DLD1 (cell line): ENCODE data around the gene ADD3.

Experiments
- in situ Hi-C: cut with HindIII; loops from 2 replicates; pipeline ENCODE4 v1.10.0; 2017; ENCODE audit warnings: low sequenced_read_pairs

The ADD3 gene

DNA sequence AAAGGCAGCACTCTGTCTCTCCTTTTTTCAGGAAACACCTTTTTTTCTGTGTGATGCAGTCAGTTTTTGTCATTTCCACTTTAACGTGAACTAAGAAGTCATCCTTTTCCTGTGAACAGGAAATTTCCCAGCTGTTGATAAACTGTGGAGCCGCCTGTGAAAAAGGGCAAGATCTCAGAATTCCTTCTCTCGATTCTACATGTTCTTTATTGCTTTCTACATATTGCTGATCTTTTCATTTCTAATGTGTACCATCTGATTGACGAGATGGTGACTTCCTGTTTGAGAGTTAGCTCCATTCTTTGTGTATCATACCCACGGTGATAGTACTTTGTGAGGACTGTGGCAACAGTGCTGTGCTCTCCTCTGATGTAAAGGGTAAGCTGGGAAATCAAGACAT, 50.4 kb downstream of the ADD3 start:
- in situ Hi-C loops = no loop called here

DNA sequence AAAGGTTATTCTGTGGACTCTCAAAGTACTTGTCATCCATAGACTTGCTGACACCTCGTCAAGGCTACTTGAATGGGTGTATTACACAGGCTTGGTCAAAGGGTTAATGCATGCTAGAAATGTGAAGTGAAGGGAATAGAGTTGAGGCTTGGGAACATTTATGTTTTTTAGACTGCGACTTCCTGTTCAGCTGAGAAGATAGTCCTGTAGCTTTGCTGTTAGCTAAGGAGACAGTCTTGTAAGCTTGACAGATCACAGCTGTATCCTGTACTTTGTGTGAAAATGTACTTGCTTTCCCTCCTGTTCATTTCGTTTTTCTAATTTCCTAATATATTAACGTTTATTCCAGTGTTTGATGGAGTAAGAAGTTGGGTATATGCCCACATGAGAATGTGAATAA, 52.1 kb downstream of the ADD3 start:
- in situ Hi-C loops = no loop called here

DNA sequence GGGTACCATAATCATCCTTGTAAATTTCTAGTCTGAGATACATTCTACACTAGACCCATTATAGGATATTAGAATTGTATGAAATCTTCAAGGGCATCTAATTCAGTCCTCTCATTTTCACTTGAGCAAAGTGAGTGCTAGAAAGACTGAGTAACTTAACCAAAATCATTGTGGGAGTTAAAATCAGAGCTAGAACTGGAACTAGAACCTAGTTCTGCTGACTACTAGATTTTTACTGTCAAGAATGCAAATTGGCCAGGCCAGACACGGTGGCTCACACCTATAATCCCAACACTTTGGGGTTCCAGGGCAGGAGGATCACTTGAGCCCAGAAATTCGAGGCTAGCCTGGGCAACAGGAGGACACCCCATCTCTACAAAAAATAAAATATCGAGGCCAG, 53.9 kb downstream of the ADD3 start:
- in situ Hi-C loops = no loop called here

DNA sequence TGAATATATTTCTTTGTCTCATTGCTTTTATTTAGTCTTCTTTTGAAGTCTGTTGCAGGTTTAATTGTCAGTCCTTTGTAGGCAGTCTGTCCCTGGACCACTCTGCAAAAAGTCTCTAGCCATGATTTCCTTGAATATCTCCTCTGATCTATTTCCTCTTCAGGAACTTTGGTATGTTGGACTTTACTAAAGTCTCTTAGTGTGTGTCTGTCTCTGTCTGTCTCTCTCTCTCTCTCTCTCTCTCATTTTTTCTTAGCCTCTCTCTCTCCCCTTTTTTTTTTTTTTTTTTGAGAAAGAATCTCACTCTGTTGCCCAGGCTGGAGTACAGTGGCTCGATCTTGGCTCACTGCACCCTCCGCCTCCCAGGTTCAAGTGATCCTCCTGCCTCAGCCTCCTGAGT, 57.5 kb downstream of the ADD3 start:
- in situ Hi-C loops = no loop called here

DNA sequence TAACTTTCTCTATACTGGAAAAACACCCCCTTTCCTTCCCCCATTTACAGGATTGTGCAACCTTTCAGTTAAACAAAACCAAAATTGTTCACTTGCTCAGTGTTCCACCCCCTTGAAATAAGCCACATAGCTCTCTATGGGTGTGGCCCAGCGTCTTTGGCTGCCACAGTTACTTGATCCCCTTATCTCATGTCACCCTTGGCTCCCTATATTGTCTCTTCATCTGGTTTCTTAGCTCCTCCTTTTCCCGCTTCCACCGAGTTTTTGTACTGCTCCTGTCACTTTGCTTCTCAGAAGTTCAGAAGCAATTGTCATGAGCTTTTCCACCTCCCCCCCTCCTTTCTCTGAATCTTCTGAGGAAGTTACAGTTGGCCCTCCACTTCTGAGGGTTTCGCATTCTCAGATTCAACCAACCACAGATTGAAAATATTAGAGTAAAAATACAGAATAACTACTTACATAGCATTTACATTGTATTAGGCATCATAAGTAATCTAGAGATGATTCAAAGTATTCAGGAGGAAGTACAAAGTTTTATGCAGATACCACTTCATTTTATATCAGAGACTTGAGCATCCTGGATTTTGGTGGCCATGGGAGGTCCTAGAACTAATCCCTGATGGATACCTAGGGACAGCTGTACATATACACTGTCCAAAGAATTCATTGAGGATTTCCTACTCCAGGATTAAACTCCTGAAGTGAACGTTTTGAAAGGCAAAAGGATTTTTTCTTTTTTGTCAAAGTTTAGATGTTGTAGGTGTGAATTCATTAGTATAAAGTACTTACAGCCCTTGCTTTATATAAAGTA, 60.4 kb downstream of the ADD3 start:
- in situ Hi-C loops = no loop called here

DNA sequence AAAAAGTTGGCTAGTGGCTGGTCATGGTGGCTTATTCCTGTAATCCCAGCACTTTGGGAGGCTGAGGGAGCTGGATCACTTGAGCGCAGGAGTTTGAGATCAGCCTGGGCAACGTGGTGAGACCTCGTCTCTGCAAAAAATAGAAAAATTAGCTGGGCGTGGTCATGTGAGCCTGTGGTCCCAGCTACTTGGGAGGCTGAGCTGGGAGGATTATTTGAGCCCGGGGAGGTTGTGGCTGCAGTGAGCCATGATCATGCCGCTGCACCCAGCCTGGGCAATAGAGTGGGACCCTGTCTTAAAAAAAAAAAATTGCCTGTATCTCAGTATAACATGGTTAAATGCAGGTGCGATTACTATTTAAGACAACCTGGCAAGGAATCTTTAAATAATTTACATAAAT, 61.0 kb downstream of the ADD3 start:
- in situ Hi-C loops = no loop called here

DNA sequence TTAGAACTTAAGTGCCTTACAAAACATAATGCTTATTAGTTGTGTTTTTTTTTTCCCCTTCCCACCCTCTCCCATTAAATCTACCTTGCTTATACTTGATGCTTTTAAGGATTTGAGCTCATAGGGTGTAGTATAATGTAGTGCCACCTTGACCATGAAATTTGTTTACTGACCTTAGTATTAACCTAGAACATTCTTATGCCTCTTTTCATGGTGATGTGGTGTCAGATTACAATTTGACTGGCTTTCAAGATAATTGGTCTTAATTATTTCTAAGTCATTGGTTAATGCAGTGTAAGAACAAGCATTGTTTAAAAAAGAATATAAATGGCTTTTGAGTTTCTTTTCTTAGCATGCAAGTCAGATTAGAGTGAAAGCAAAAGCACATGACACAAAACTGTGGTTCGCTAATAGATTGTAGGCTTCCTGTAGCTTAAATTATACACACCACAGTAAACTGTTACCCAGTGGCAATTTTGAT, 61.8 kb downstream of the ADD3 start:
- in situ Hi-C loops = no loop called here

DNA sequence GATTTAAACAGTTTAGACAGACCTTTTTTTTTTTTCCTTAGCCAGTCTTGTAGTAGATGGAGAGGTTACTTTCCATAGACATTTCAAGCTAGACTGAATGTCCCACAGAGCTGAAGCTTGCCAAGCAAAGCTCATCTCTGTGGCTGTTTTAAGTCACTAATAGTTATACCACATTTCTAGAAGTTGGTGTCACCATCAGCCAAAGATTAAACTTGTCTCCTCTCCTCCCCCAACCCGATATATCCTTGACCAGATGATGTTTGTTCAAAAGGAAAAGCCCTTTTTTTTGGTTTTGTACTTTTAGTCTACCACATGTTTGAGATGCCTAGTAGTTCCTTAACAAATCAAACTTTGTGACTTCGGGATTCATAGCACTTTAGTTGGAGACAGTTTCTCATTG, 66.1 kb downstream of the ADD3 start:
- in situ Hi-C loops = no loop called here

DNA sequence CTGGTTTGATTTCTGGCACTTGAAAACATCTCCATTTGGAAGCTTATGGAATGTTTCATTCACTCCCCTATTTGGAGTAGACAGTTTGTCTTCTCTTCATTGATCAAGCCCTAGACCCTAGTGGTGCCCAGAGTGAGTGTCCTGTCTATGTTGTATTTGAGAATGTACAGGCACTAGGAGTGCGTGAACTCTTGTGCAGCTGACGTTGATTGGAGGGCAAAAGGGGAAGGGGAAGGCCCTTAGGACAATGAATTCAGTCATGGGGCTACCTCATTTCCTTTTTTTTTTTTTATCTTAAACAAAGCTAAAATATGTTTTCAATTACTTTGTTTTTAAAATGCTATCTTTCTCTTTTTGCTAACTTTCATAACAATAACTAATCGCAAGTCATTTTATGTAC, 66.5 kb downstream of the ADD3 start:
- in situ Hi-C loops = no loop called here

DNA sequence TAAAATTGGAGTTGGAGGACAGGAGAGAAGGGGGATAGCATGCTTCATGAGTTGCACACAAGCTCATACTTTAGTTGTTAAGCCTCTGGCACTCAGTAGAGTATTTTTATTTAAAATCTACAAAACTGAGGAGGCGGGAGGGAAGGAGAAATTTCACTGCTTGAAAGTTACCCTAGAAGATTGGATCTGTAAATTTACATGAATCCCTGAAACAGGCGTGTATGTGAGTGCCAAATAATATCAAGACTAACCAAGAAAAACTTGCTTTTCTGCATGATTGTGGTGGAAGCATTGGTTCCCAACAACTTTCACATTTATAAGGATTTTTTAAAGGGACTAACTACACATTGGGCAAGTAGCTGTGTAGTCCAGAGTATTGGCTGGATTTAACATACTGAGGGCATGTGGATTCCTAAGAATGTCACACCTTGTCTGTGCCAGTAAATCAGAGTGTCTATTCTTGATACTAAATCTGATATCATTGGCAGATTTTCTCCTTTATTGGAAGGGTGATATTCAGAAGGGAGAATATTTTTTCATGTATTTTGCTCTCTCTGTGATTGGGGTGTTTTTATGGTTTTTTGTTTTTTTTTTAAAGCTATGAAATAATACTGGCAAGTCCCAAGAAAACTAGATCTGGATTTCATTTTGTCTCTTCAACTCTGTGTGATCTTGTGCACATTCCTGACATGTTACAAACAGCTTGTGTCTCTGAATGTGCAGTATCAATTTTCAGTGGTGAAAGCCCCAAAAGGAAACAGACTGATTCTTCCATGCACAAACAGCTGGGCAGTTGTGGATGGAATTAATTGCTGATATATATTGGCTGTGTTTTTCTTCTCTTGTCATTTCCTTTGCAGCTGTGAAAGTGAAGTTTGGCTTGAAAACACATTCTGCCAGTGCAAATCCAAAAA, 67.2 kb downstream of the ADD3 start:
- in situ Hi-C loops = no loop called here

DNA sequence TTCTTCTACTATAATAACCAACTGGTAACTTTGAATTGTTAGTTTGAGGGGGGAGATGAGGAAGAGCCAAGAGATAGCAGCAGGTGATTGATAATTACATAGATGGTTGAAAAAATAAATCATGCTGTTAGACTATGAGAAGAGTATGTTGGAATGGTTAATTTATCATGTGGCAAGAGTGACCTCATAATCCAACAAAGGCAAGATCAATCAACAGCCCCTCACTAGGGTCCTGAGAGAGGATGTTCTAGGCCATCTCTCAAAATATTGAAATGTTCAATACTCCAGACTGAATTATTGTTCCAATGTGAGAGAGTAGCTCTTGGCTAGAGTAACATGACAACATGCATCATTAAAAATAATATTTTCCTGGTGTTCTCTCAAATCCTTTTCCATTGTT, 67.9 kb downstream of the ADD3 start:
- in situ Hi-C loops = no loop called here

DNA sequence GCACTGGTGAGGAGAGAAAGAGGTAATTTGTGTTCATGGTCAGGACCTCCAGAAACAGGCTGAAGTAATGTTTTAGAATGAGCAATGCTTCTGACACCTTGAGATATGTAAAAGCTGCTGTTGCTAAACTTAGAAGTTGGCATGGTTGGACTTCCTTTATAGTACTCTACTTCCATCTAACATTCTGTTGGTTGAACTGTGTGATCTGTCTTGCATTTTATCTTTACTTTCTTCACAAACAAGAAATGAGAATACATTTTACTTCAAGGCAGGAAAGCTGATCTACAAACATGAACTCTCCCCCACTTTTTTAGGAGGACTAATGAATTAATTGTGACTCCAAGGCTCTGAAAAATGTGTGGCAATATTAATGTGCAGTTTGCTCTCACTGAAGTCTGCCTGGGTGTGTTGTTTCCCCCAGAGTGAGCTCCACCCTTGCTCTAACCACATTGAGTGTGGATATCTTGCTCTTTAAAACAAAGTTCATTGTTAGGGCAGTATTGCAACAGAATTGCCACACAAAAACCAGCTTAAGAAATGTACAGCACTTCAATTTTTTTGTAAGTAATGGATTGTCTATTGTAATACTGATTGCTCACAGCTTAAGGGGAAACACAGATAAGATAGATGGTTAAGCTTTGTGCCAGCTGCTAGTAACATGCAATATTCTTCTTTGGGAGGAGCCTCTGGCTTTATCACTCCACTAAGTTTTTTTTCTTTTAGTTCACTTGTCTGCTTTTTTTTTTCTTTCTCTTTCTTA, 69.0 kb downstream of the ADD3 start:
- in situ Hi-C loops = no loop called here

DNA sequence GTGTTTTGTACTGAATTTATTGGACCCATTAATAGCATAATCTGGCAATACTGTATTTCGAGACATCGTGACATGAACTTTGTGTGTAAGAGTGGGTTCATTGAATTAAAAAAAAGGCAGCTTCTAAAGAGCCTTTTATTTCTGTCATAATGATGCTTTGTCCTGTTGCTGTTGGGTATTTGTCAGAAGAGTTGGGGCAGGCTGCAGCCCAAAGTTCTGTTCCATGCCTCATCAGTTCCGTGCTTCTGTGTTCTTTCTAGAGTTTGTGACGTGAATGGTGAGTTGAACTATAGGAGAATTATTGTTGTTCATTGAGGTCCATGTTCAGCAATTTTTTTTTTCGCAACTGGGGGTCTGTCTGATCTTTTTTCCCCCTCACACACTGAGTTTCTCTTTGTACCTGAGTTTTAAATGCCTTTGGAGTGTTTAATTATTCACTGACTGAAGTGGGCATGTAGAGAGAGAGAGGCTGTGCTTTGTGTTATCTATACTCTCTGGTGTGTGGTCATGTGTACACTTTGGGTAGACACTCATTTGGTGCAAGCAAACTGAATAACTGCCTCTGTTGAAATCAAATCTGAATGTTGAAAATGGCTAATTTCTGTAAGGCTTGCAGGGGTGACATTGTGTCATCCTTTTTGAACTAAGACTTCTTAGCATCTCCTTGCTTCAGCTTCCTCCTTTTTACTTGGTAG, 69.8 kb downstream of the ADD3 start:
- in situ Hi-C loops = no loop called here

DNA sequence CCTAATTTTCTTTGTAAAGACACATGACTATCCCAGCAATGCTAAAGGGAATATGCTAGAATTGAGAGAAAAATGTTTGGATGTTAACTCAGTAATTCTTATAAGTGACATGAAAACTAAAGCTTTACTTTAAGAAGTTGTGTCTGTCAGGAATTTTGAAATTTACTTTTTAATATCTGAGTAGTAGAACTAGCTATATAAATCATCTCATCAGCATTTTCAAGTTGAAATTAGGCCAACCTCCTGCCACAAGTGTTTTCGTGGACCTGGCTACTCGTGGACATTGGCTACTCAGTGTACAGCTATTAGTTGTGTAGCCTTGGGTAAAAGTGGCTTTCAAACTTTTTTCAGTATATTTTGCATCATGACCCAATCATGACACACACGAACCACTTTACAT, 70.5 kb downstream of the ADD3 start:
- in situ Hi-C loops = no loop called here

DNA sequence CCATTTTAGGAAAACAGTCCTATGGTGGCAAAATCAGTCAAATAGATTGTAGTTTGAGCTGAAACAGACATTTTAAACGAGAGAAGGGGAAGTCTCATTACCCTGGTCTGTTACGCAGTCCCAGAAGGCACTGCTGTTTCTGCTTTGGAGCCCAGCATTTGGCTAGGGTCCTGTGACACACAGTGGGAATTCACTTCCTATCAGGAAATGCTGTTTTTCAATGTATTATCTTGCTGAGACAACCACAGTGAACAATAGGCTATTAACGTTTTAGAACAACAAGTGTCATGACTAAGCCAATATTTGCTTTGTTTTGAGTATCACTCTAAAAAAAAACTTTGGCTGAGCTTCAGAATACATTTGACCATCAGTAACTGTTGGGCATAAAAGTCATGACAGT, 74.1 kb downstream of the ADD3 start:
- in situ Hi-C loops = no loop called here

DNA sequence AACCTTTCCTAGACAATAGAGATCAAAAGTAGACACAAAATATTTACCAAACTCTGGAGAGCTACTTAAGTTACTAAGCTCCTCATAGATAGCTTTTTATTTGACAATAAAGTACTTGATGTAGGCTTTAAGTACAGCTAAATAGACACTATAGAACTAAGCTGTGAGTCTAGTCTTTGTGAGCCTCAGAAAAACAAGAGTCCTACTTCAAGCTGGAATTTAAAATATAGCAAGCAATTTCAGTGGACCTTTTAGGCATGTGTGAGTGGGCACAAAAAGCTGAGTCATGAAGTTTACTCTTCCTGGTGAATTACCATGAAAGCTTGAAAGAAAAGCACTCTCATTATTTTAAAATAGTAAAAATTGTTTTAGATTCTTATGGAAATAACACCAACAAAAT, 76.1 kb downstream of the ADD3 start:
- in situ Hi-C loops = no loop called here

DNA sequence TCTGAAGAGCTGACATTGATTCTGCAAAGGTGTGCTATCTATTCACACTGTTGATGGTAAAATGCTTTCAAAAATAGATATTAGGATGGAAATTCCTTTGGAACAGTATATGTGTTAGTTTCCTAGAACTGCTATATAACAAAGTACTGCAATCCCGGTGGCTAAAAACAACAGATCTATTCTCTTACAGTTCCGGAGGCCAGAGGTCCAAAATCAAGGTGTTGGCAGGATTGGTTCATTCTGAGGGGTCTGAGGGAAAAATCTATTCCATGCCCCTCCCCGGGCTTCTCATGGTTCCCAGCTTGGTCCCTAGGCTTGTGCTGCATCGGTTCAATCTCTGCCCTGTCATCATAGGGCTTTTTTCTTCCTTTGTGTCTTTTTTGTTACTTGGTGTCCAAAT, 79.9 kb downstream of the ADD3 start:
- in situ Hi-C loops = no loop called here

DNA sequence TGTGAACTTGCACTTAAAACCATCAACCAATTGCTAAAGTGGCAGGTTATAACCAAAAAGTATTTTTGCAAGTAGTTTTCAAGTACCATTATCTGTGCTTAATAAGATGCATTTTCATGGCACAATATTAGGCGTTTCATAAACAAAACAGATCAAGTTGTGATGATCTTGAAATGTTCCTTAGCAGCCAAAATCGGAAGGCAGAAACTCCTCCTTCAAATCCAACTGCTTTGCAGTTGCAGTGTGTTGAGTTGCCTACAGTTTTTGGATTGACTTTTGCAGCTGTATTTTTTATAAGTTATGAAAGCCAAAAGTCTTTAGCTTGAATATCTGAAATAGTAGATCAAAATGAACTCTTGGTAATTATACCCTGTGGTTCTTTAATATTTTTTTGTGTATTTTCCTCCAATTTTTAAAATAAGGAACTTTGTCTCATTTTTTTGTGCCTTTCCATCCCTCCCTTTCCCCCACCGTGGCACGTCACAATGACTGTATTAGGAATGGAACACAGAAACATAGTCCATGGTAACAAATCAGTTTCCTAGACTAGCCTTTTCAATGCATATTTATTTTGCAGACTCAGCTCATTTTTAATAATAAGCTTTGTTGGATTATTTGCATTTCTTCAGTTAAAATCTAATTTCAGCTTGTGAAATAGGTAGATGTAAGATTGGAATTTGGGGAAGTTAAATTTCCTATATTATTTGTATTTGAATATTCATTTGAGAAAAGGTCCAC, 80.8 kb downstream of the ADD3 start:
- in situ Hi-C loops = no loop called here

DNA sequence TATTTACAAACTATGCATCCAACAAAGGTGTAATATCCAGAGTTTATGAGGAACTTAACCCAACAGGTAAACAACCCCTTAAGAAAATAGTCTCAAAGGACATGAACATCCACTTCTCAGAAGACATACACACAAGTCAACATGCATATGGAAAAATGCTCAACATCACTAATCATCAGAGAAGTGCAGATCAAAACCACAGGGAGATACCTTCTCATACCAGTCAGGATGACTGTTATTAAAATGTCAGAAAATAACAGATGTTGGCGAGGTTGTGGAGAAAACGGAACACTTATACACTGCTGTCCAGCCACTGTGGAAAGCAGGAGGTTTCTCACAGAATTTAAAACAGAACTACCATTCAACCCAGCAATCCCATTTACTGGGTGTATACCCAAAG, 84.0 kb downstream of the ADD3 start:
- in situ Hi-C loops = no loop called here

DNA sequence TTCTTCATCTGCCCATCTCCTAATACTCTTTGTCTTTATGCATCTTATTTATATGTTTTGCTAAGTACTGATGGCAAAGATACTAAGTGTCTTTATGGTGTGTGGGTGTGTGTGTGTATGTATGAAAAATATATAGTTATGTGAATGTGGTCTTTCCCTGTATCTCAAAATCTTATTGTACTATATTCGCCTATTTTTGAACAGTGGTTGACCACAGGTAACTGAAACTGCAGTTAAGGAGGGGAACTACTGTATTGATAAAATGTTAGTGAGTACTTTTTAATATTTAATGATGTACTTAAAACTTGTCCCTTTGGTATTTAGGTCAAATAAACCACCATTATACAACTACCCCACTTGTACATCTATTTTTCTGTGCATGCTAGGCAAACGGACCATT, 85.9 kb downstream of the ADD3 start:
- in situ Hi-C loops = no loop called here
